Mesenchymal stem cell (in vitro differentiated cells and primary cell): Measurements from ENCODE around the gene IQCH.

Experiments used
- DNase-seq: peaks from one replicate; pipeline ENCODE4 v3.0.0-alpha.2; 2013
- H2AFZ ChIP-seq: one replicate; pipeline ENCODE4 v1.6.1; 2013; ENCODE audit warnings: low read depth, mild to moderate bottlenecking, control low read depth, inconsistent platforms, low read length, moderate library complexity
- H2AK5ac ChIP-seq: 2 replicates; pipeline ENCODE4 v1.6.1; 2013; ENCODE audit warnings: low read length, moderate library complexity, mild to moderate bottlenecking, inconsistent platforms; ENCODE audit not compliant: severe bottlenecking
- H2BK120ac ChIP-seq: one replicate; pipeline ENCODE4 v1.6.1; 2013; ENCODE audit warnings: low read depth, mild to moderate bottlenecking, inconsistent platforms, low read length, moderate library complexity
- H2BK12ac ChIP-seq, 2 experiments: one replicate each; pipeline ENCODE4 v1.6.1; 2013; ENCODE audit warnings: inconsistent platforms in 2 of 2, low read length in 2 of 2, mild to moderate bottlenecking in 2 of 2, moderate library complexity in 2 of 2, control low read depth in 1 of 2
- H2BK15ac ChIP-seq: one replicate; pipeline ENCODE4 v1.6.1; 2013; ENCODE audit warnings: mild to moderate bottlenecking, low read depth, inconsistent platforms; ENCODE audit not compliant: poor library complexity, severe bottlenecking
- H2BK5ac ChIP-seq: 2 replicates; pipeline ENCODE4 v1.6.1; 2013; ENCODE audit warnings: low read depth, mild to moderate bottlenecking, low read length, control low read depth, inconsistent platforms; ENCODE audit not compliant: poor library complexity, severe bottlenecking
- H3K14ac ChIP-seq, 2 experiments: one replicate each; pipeline ENCODE4 v1.6.1; 2013; ENCODE audit warnings: inconsistent platforms in 2 of 2, low read length in 2 of 2, control low read depth in 1 of 2, mild to moderate bottlenecking in 1 of 2, moderate library complexity in 1 of 2
- H3K18ac ChIP-seq, 2 experiments: one replicate each; pipeline ENCODE4 v1.6.1; 2013; ENCODE audit warnings: inconsistent platforms in 2 of 2, low read length in 2 of 2, control low read depth in 1 of 2, low read depth in 1 of 2, mild to moderate bottlenecking in 1 of 2
- H3K23ac ChIP-seq, 2 experiments: one replicate each; pipeline ENCODE4 v1.6.1; 2013; ENCODE audit warnings: inconsistent platforms in 2 of 2, low read length in 2 of 2, mild to moderate bottlenecking in 2 of 2, moderate library complexity in 2 of 2, control low read depth in 1 of 2
- H3K27ac ChIP-seq: 2 replicates; pipeline ENCODE4 v1.5.1; 2013; ENCODE audit warnings: mild to moderate bottlenecking, moderate library complexity, low read length, control low read depth, inconsistent platforms; ENCODE audit not compliant: poor library complexity, severe bottlenecking
- H3K27me3 ChIP-seq, 2 experiments: 2 replicates each; pipeline versions ENCODE4 v1.6.1 to v1.7.0; 2013; ENCODE audit warnings: low read length in 2 of 2, mild to moderate bottlenecking in 2 of 2, moderate library complexity in 2 of 2, control low read depth in 1 of 2, inconsistent platforms in 1 of 2; ENCODE audit not compliant: control insufficient read depth in 1 of 2, insufficient read depth in 1 of 2
- H3K36me3 ChIP-seq, 2 experiments: 2 replicates each; pipeline versions ENCODE4 v1.6.1 to v1.7.0; 2013; ENCODE audit warnings: low read length in 2 of 2, control low read depth in 1 of 2, inconsistent platforms in 1 of 2, low read depth in 1 of 2, mild to moderate bottlenecking in 1 of 2; ENCODE audit not compliant: insufficient read depth in 2 of 2, control insufficient read depth in 1 of 2
- H3K4ac ChIP-seq, 2 experiments: one replicate each; pipeline ENCODE4 v1.6.1; 2013; ENCODE audit warnings: inconsistent platforms in 2 of 2, low read length in 2 of 2, mild to moderate bottlenecking in 2 of 2, moderate library complexity in 2 of 2, control low read depth in 1 of 2, low read depth in 1 of 2
- H3K4me1 ChIP-seq: 2 replicates; pipeline ENCODE4 v1.6.1; 2013; ENCODE audit warnings: low read depth, low read length, control low read depth; ENCODE audit not compliant: control insufficient read depth, insufficient read depth
- H3K4me2 ChIP-seq: 2 replicates; pipeline ENCODE4 v1.6.1; 2013; ENCODE audit warnings: low read length, mild to moderate bottlenecking, inconsistent platforms; ENCODE audit not compliant: poor library complexity, severe bottlenecking
- H3K4me3 ChIP-seq, 2 experiments: 2 replicates each; pipeline versions ENCODE4 v1.5.1 to v1.7.0; 2013; ENCODE audit warnings: low read length in 2 of 2, mild to moderate bottlenecking in 2 of 2, control low read depth in 1 of 2, low read depth in 1 of 2; ENCODE audit not compliant: insufficient read depth in 1 of 2
- H3K79me1 ChIP-seq: replicated peaks from 2 replicates; pipeline ENCODE4 v1.6.1; 2013; ENCODE audit warnings: mild to moderate bottlenecking, control low read depth, low read length, inconsistent platforms; ENCODE audit not compliant: poor library complexity, severe bottlenecking
- H3K9ac ChIP-seq: 2 replicates; pipeline ENCODE4 v1.7.0; 2013; ENCODE audit warnings: mild to moderate bottlenecking, low read length, moderate library complexity
- H3K9me3 ChIP-seq: 2 replicates; pipeline ENCODE4 v1.7.0; 2013; ENCODE audit warnings: mild to moderate bottlenecking, low read length; ENCODE audit not compliant: control insufficient read depth
- H4K8ac ChIP-seq: one replicate; pipeline ENCODE4 v1.6.1; 2013; ENCODE audit warnings: inconsistent platforms, mild to moderate bottlenecking, low read length, moderate library complexity
- H4K91ac ChIP-seq: one replicate; pipeline ENCODE4 v1.6.1; 2013; ENCODE audit warnings: mild to moderate bottlenecking, low read length, inconsistent platforms
- WGBS: methylation state at CpG from one replicate; pipeline ENCODE4 v1.1.7; 2013; ENCODE audit warnings: mixed read lengths; 5-methylcytosine and 5-hydroxymethylcytosine counted together

Gene IQCH

DNA sequence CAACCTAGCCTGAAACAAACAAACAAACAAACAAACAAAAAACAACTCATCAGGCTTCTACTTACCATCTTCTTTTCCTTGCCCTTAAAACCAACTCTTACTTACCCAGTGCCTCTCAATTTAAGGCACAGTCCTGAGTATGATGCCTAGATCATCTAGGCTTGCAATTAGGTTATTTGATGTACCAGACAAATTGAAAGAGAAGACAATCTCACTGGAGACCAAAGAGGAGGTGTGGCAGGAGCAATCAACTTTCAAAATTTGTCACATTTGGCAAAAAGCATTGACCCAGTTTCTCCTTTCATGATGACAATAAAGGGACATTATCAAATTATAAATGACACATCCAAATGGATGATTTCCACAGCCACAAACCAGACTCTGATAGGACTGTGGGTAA lies 36.2 kb upstream of the IQCH start:
- peaks cover 0 to 34% of the 10 kb centered on the region in 2 experiments for H3K36me3 ChIP-seq
- H3K4me3 ChIP-seq, result no peak overlapping the region
- no peak overlapping the region for H3K4me2 ChIP-seq
- no peaks in the 10 kb centered on the region for H3K9me3 ChIP-seq
- no peak overlapping the region for H3K27ac ChIP-seq
- no peak overlapping the region for H3K4ac ChIP-seq
- no peak overlapping the region for H3K14ac ChIP-seq
- no peak overlapping the region for H3K23ac ChIP-seq
- H2BK12ac ChIP-seq, result no peak overlapping the region
- H3K27me3 ChIP-seq, result no peaks in the 10 kb centered on the region
- H2BK120ac ChIP-seq, result no peak overlapping the region
- H2BK15ac ChIP-seq, result no peak overlapping the region
- no peak overlapping the region for H4K91ac ChIP-seq
- no peak overlapping the region for H2AFZ ChIP-seq
- peaks cover 15% of the 10 kb centered on the region for H3K79me1 ChIP-seq
- H2AK5ac ChIP-seq, result no peak overlapping the region
- H3K9ac ChIP-seq, result no peak overlapping the region
- no peaks in the 10 kb centered on the region for H3K4me1 ChIP-seq
- no peak overlapping the region for H4K8ac ChIP-seq
- DNase-seq, result no peak
- H3K18ac ChIP-seq, result no peak overlapping the region
- H2BK5ac ChIP-seq, result no peak overlapping the region

DNA sequence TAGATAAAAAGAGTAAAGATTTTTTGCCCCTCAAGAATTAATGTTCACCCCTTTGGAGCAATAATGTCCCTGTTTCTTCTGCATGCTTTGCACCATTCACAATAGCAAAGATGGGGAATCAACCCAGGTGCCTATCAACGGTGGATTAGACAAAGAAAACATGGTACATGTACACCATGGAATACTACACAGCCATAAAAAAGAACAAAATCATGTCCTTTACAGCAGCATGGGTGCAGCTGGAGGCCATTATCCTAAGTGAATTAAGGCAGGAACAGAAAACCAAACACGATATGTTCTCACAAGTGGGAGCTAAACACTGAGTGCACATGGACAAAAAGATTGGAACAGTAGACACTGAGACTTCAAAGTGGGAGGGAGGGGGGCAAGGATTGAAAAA lies 35.3 kb upstream of the IQCH start:
- no peak overlapping the region for H3K23ac ChIP-seq

DNA sequence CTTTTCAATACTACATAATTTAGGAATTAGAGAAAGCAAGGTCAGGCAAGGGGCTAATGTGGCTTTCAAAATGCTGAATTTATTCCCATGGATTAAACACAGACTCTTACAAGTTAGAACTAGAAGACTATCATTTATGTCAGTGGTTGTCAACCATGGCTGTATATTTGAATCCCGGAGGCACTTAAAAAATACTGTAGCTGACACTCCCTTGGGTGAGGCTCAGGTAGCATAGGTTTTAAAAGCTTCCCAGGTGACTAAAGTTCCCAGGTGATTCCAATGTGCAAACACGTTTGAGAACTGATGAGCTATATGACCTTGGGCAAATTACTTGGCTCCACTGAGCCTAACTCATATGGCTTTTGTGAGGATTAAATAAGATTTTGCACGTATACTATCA lies 29.7 kb upstream of the IQCH start:
- H3K23ac ChIP-seq, result no peak overlapping the region
- H3K9me3 ChIP-seq, result no peaks in the 10 kb centered on the region
- H3K18ac ChIP-seq, result no peak overlapping the region
- no peak overlapping the region for H4K91ac ChIP-seq
- H2BK5ac ChIP-seq, result no peak overlapping the region
- no peak overlapping the region for H3K4me2 ChIP-seq
- no peak overlapping the region for H3K14ac ChIP-seq
- no peak overlapping the region for H3K4me3 ChIP-seq
- no peak overlapping the region for H3K9ac ChIP-seq
- no peak overlapping the region for H2BK15ac ChIP-seq
- 99% methylated on average over 3 of the region's 3 CpGs for WGBS
- no peak overlapping the region for H4K8ac ChIP-seq
- H3K4me1 ChIP-seq, result no peaks in the 10 kb centered on the region
- no peak for DNase-seq
- H3K79me1 ChIP-seq, result peaks cover 19% of the 10 kb centered on the region
- no peak overlapping the region for H3K27ac ChIP-seq
- H2AFZ ChIP-seq, result no peak overlapping the region
- H2BK120ac ChIP-seq, result no peak overlapping the region
- H3K4ac ChIP-seq, result no peak overlapping the region
- H2AK5ac ChIP-seq, result no peak overlapping the region
- H3K27me3 ChIP-seq, result no peaks in the 10 kb centered on the region
- no peak overlapping the region for H2BK12ac ChIP-seq
- peaks cover 0 to 34% of the 10 kb centered on the region in 2 experiments for H3K36me3 ChIP-seq

More for the DNA sequence above, 35.3 kb upstream of the IQCH start:
- H2BK120ac ChIP-seq, result no peak overlapping the region
- no peak overlapping the region for H2AK5ac ChIP-seq
- H3K4ac ChIP-seq, result no peak overlapping the region
- no peak overlapping the region for H3K27ac ChIP-seq
- no peak overlapping the region for H4K8ac ChIP-seq
- H3K9ac ChIP-seq, result no peak overlapping the region
- H2AFZ ChIP-seq, result no peak overlapping the region
- 98% methylated on average over 2 of the region's 2 CpGs for WGBS
- no peak overlapping the region for H2BK5ac ChIP-seq
- H2BK15ac ChIP-seq, result no peak overlapping the region
- H3K9me3 ChIP-seq, result no peaks in the 10 kb centered on the region
- no peak overlapping the region for H3K4me2 ChIP-seq
- peaks cover 0 to 37% of the 10 kb centered on the region in 2 experiments for H3K36me3 ChIP-seq
- no peak overlapping the region for H3K14ac ChIP-seq
- H3K4me1 ChIP-seq, result no peaks in the 10 kb centered on the region
- no peak overlapping the region for H4K91ac ChIP-seq
- no peak overlapping the region for H2BK12ac ChIP-seq
- peaks cover 17% of the 10 kb centered on the region for H3K79me1 ChIP-seq
- H3K4me3 ChIP-seq, result no peak overlapping the region
- no peak for DNase-seq
- H3K18ac ChIP-seq, result no peak overlapping the region
- no peaks in the 10 kb centered on the region for H3K27me3 ChIP-seq

DNA sequence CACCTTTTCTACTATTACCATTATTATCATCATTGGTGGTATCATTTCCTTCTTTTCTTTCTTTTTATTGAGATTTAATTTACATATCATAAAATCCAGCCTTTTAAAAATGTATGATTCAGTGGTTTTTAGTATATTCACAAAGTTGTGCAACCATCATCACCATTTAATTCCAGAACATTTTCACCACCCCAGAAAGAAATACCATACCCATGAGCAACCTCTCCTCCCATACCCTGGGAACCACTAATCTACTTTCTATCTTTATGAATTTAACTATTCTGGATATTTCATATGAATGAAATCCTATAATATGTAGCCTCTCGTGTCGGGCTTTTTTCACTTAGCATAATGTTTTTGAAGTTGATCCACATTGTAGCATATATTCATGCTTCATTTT lies 29.2 kb upstream of the IQCH start:
- no peak for DNase-seq
- Histone ChIP-seq H3K4me3 (no peak overlapping the region), H3K79me1 (peaks cover 19% of the 10 kb centered on the region), H3K9me3 (no peaks in the 10 kb centered on the region), H2AK5ac (no peak overlapping the region), H2BK12ac (no peak overlapping the region), H3K4me2 (no peak overlapping the region), H3K27ac (no peak overlapping the region), H3K23ac (no peak overlapping the region), H3K14ac (no peak overlapping the region), H2AFZ (no peak overlapping the region), H4K8ac (no peak overlapping the region), H3K18ac (no peak overlapping the region), H2BK120ac (no peak overlapping the region), H2BK5ac (no peak overlapping the region), H3K9ac (no peak overlapping the region), H2BK15ac (no peak overlapping the region), H4K91ac (no peak overlapping the region), H3K36me3 (peaks cover 0 to 34% of the 10 kb centered on the region in 2 experiments), H3K4me1 (no peaks in the 10 kb centered on the region), H3K27me3 (no peaks in the 10 kb centered on the region), H3K4ac (no peak overlapping the region)
- WGBS, result no CpG with 5 or more reads among the region's 2 CpGs
